Suprapubic skin (tissue), 4 donors: ENCODE measurements around the gene PIK3R1.

Experiments
- EP300 ChIP-seq: sonication (generic); formaldehyde crosslinking; IDR thresholded peaks from one replicate; pipeline ENCODE4 v1.6.1; 2017; ENCODE audit warnings: antibody characterized with exemption
- POLR2A ChIP-seq, 2 donors: fragments of 450-650 bp; IDR thresholded peaks; one replicate each; pipeline ENCODE4 v1.6.1; 2017; ENCODE audit warnings: antibody characterized with exemption in 2 of 2, mild to moderate bottlenecking in 2 of 2, moderate library complexity in 2 of 2
- POLR2AphosphoS5 ChIP-seq, 3 donors: sonication (generic); formaldehyde crosslinking; IDR thresholded peaks; one replicate each; pipeline ENCODE4 v1.6.1; 2017; ENCODE audit warnings: antibody characterized with exemption in 3 of 3
- TF ChIP-seq, protein P1 (sequence below), 2 donors: fragments of 200-600 bp in 1 of 2; fragments of 450-650 bp in 1 of 2; sonication (generic) in 1 of 2; IDR thresholded peaks; one replicate each; pipeline ENCODE4 v1.5.1; 2016 to 2019; ENCODE audit warnings: antibody characterized with exemption in 2 of 2, mild to moderate bottlenecking in 1 of 2, moderate library complexity in 1 of 2

DNA sequence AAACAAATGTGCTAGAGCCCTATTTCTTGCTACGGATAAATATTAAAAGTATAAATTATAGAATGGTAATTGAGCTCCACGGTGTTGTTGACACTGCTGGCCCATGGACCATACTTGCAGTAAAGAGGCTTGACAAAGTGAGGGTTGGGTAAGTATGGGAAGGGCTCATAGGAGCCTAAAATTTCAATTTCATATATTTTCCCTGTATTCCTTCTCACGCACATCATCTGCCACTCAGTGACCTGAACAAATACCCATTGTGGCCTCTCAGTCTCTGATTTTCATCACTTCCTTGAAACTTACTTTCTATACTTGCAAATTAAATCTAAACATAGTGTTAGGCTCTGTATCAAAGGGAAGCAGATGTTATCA, 116.5 kb downstream of the PIK3R1 start:
- TF ChIP-seq POLR2AphosphoS5 (IDR thresholded peaks at IDR 0.05) = no peak
- TF ChIP-seq, protein P1, sequence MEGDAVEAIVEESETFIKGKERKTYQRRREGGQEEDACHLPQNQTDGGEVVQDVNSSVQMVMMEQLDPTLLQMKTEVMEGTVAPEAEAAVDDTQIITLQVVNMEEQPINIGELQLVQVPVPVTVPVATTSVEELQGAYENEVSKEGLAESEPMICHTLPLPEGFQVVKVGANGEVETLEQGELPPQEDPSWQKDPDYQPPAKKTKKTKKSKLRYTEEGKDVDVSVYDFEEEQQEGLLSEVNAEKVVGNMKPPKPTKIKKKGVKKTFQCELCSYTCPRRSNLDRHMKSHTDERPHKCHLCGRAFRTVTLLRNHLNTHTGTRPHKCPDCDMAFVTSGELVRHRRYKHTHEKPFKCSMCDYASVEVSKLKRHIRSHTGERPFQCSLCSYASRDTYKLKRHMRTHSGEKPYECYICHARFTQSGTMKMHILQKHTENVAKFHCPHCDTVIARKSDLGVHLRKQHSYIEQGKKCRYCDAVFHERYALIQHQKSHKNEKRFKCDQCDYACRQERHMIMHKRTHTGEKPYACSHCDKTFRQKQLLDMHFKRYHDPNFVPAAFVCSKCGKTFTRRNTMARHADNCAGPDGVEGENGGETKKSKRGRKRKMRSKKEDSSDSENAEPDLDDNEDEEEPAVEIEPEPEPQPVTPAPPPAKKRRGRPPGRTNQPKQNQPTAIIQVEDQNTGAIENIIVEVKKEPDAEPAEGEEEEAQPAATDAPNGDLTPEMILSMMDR (IDR thresholded peaks at IDR 0.05) = no peak
- TF ChIP-seq EP300 = no peak
- no peak for TF ChIP-seq POLR2A (IDR thresholded peaks at IDR 0.05)
